Glutamatergic neuron (in vitro differentiated cells): ENCODE data around the gene NUP107. TPM values are rescaled to one million over a fixed set of nuclear protein-coding genes. Genes with fewer than 3 reads are reported as not detected.

ENCODE experiments used
- DNase-seq: peaks from one replicate; pipeline ENCODE4 v3.0.0; 2022
- H3K27ac Mint-ChIP-seq: one replicate; pipeline ENCODE4 v1.8.0; 2020; ENCODE audit warnings: mild to moderate bottlenecking, mixed read lengths, inconsistent platforms; ENCODE audit not compliant: unreplicated experiment
- H3K27me3 Mint-ChIP-seq: one replicate; pipeline ENCODE4 v1.8.0; 2020; ENCODE audit warnings: mild to moderate bottlenecking, moderate library complexity, mixed read lengths, inconsistent platforms; ENCODE audit not compliant: unreplicated experiment
- H3K36me3 Mint-ChIP-seq: one replicate; pipeline ENCODE4 v1.8.0; 2020; ENCODE audit warnings: mild to moderate bottlenecking, mixed read lengths, inconsistent platforms; ENCODE audit not compliant: unreplicated experiment
- H3K4me1 Mint-ChIP-seq: one replicate; pipeline ENCODE4 v1.8.0; 2020; ENCODE audit warnings: mild to moderate bottlenecking, low read depth, mixed read lengths, inconsistent platforms; ENCODE audit not compliant: unreplicated experiment
- H3K4me3 Mint-ChIP-seq: one replicate; pipeline ENCODE4 v1.8.0; 2020; ENCODE audit warnings: mild to moderate bottlenecking, mixed read lengths, inconsistent platforms; ENCODE audit not compliant: unreplicated experiment
- H3K9me3 Mint-ChIP-seq: one replicate; pipeline ENCODE4 v1.8.0; 2020; ENCODE audit warnings: mild to moderate bottlenecking, moderate library complexity, mixed read lengths, inconsistent platforms; ENCODE audit not compliant: unreplicated experiment
- total RNA-seq: library from RNA; stranded (reverse); fragmentation: NEBNext Ultra II Directional; extraction: Animal tissue kit (Norgen Biotek cat#: 25700); gene quantifications from one replicate; pipeline ENCODE4 v1.2.1, GENCODE V29; 2021; ENCODE audit not compliant: unreplicated experiment
- TF ChIP-seq, protein P1 (sequence below): fragments of 200-600 bp; sonication (generic); IDR thresholded peaks from one replicate; pipeline ENCODE4 v1.5.0; 2021; ENCODE audit not compliant: partially characterized antibody, unreplicated experiment

The NUP107 gene
- total RNA-seq, 1 donor from 2014 or later: 51.6 TPM

DNA sequence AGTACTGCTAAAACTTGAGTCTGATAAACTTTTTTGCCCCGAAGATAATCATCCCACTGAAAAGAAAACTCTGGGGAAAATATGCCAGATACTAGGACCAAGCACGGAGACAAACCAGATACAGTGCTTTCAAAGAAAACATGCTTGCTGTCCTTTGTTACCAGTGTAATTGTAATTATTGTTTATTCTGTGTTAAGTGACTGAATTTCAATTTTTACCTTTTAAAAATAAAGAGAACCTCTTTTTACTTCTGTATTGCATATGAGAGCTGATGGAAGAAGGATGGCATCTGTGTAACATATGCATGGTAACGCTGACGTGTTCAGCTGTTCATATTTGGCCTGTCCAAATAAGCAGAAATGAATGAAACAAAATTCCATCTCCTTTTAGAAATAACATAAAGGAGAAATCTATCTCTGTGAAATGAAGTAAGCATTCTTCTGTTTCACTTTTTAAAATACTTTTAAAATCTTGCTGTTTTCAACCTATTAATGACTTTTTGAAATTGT is 81.7 kb downstream of the NUP107 start:
- Mint-ChIP-seq H3K27ac (no peak overlapping the region), H3K4me3 (no peak overlapping the region), H3K9me3 (no peaks in the 10 kb centered on the region), H3K27me3 (no peaks in the 10 kb centered on the region), H3K4me1 (no peaks in the 10 kb centered on the region), H3K36me3 (no peaks in the 10 kb centered on the region)
- TF ChIP-seq, protein P1, sequence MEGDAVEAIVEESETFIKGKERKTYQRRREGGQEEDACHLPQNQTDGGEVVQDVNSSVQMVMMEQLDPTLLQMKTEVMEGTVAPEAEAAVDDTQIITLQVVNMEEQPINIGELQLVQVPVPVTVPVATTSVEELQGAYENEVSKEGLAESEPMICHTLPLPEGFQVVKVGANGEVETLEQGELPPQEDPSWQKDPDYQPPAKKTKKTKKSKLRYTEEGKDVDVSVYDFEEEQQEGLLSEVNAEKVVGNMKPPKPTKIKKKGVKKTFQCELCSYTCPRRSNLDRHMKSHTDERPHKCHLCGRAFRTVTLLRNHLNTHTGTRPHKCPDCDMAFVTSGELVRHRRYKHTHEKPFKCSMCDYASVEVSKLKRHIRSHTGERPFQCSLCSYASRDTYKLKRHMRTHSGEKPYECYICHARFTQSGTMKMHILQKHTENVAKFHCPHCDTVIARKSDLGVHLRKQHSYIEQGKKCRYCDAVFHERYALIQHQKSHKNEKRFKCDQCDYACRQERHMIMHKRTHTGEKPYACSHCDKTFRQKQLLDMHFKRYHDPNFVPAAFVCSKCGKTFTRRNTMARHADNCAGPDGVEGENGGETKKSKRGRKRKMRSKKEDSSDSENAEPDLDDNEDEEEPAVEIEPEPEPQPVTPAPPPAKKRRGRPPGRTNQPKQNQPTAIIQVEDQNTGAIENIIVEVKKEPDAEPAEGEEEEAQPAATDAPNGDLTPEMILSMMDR: no peak
- no peak for DNase-seq

DNA sequence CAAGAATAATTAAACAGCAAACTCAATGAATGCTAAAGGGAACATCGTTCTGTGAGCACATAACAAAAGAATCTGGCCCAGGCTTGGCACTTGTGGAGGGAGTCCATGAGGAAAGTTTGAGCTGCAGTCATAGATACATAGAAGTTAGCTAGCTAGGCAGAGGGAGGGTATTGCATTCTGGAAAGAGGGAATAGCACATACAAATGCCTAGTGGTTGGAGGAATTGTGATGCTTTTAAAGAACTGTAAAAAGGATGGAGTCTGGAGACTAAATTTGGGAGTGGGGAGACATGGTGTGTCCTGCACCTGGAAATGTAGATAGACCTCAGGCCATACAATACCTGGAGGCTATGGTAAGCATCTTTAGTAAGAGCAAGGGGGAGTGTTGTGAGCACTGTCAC is 83.2 kb downstream of the NUP107 start:
- Mint-ChIP-seq H3K27ac (no peak overlapping the region), H3K27me3 (no peaks in the 10 kb centered on the region), H3K36me3 (no peaks in the 10 kb centered on the region), H3K9me3 (no peaks in the 10 kb centered on the region), H3K4me3 (no peak overlapping the region), H3K4me1 (no peaks in the 10 kb centered on the region)
- TF ChIP-seq, protein P1: no peak
- no peak for DNase-seq

DNA sequence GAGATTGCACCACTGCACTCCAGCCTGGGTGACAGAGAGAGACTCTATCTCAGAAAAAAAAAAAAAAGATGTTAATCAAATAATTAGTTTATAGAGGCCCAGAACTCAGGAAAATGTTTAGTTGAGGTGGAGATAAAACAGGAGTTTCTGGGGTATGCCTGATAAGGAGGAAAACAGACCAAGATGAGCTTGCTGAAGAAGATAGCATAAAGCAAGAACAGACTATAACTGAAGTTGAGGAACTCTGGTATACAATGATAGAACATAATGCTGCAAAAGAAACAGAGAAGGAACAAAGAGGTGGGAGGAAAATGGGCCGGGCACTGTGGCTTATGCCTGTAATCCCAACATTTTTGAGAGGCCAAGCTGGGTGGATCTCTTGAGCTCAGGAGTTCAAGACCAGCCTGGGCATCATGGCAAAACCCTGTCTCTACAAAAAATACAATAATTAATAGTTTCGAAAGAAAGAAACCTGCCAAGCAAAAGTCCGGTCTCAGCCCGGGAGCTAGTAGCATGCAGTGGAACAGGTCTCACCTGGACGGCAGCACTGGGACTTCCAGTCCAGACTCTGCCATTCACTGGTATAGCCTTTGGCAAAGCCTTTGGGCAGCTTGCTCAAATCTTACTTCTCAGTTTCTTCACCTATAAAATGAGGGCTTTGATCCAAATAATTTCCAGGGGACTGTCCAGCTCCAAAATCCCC is 84.6 kb downstream of the NUP107 start:
- DNase-seq: no peak
- Mint-ChIP-seq H3K27ac (no peak overlapping the region), H3K4me3 (no peak overlapping the region), H3K36me3 (no peaks in the 10 kb centered on the region), H3K27me3 (no peaks in the 10 kb centered on the region), H3K4me1 (no peaks in the 10 kb centered on the region), H3K9me3 (no peaks in the 10 kb centered on the region)
- TF ChIP-seq, protein P1: no peak

DNA sequence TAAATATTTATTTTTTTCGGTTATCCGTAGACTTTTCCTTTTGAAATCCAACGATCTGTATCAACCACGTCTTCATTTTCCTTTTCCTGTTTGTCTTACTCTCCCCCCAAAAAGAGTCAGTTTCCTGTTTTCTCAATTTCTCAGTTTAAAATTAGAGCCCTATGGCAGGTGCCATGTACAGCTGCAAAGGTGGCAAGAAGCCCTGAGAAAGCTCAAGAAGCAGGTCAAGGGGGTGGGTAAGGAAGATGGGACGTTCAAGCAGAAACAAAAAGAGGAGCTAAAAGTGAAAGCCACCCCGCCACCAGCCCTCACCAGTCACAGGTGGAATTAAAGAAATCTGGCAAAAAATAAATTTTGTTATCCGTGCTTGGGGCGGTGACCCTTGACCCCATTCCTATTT is 85.9 kb downstream of the NUP107 start:
- no peaks in the 10 kb centered on the region for H3K27me3 Mint-ChIP-seq
- no peaks in the 10 kb centered on the region for H3K36me3 Mint-ChIP-seq
- H3K9me3 Mint-ChIP-seq: peaks cover 1% of the 10 kb centered on the region
- H3K4me3 Mint-ChIP-seq: no peak overlapping the region
- no peaks in the 10 kb centered on the region for H3K4me1 Mint-ChIP-seq
- H3K27ac Mint-ChIP-seq: no peak overlapping the region
- TF ChIP-seq, protein P1: no peak
- no peak for DNase-seq

DNA sequence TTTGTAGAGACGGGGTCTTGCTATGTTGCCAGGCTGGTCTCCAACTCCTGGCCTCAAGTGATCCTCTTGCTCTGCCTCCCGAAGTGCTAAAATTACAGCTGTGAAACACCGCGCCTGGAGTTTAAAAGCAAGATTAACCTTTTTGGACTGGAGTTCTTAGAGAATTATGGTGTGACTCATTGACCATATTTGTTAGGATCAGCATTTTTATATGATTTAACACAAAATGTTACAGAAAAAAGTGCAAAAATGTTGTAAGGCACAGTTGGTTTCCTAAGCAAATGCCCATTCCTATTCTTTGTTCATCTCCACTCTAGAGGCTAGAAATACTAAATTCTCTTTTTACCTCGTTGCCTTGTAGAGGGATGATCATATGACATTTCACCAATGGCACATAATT is 86.8 kb downstream of the NUP107 start:
- TF ChIP-seq, protein P1: no peak
- Mint-ChIP-seq H3K4me3 (no peak overlapping the region), H3K27me3 (no peaks in the 10 kb centered on the region), H3K27ac (no peak overlapping the region), H3K4me1 (no peaks in the 10 kb centered on the region), H3K9me3 (peaks cover 3% of the 10 kb centered on the region), H3K36me3 (no peaks in the 10 kb centered on the region)
- no peak for DNase-seq
